HG02763 (cell line): ENCODE results near the gene CES4A.
"Not testable (repeated sequence)": the region's sequence is repeated elsewhere in the genome, so short reads cannot be mapped to it uniquely, and the experiment has no call there.

Source experiments
- ATAC-seq: cut with Tn5 transposase; IDR thresholded peaks from one replicate; pipeline ENCODE4 v1.9.1; 2021; ENCODE audit warnings: mild to moderate bottlenecking, moderate library complexity; ENCODE audit not compliant: unreplicated experiment

CES4A gene

DNA sequence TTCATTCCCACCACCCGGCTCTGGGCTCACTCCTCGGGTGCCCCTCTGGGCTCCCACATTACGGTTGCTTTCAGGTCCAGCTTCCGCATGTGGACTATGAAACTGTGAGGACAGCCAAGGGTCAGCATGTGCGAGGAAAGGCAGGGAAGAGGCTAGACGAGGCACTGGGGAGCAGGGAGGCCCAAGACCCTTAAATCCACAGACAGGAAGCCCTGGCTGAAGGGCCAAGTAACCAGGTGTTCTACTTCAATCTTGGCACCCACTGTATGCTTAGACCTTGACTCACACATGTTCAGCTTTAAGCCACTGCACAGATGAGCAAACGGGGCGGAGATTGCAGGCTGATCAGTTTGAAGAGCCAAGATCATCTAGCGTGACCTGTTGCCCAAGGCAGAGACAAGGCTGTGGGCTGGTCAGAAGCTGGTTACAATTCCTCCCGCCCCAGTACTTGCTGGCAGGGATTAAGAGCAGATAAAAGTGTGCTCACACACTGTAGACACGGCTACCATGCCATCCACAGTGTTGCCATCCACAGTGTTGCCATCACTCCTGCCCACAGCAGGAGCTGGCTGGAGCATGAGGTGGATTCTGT is at the start of gene CES4A:
Gene CES4A, plus strand, starts transcription at position 393 of the 592 bp plus-strand sequence. Its CDS starts 184 bp downstream, at position 577.
- ATAC-seq: no peak

- no peak for ATAC-seq
These were observed 49.0 kb upstream of the CES4A start for GRCh38 chr16:66939366-66939765.

GRCh38 chr16:66940236-66940635 is 48.2 kb upstream of the CES4A start:
- ATAC-seq: no peak

DNA sequence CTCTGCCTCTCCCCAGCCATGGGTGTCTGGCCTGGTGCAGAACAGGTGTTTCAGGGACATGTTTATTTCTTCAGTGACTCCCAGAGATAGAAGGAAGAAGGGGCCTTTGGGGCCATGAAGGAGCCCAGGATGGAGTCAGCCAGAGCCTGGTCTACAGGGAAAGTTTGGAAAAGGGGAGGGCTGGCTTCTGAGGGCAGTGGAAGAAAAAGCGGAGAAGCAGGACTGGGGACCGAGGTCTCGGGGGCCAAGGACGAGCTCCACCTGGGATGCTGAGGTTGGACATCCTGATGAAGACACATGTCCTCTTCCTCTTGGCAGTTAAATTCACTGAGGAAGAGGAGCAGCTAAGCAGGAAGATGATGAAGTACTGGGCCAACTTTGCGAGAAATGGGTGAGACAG is 45.4 kb upstream of the CES4A start:
- no peak for ATAC-seq

GRCh38 chr16:66943426-66944053 is 44.8 kb upstream of the CES4A start:
- ATAC-seq: no peak

DNA sequence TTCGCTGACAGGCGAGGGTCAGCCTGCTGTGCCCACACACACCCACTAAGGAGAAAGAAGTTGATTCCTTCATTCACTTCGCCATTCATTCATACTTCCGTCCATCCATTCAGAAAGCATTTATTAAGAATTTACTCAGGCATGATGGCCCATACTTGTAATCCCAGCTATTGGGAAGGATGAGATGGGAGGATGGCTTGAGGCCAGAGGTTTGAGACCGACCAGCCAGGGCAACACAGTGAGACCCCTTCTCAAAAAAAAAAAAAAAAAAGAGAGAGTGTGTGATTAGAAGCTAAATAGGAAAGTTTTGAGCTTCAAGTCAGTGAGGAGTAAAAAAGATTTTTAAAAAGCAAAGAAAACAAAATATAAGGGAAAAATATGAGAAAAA is 44.3 kb upstream of the CES4A start:
- ATAC-seq: no peak

DNA sequence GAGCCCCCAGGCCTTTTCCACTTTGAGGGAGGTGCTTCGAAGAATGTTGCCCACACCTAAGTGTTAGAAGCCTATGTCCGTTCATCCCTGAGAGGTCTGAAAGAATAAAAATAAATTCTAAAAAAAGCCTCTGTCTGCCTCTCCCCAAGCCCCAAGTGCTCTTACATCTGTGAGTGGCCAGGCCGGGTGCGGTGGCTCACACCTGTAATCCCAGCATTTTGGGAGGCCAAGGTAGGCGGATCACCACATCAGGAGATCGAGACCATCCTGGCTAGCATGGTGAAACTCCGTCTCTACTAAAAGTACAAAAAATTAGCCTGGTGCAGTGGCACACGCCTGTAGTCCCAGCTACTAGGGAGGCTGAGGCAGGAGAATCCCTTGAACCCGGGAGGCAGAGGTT is 43.4 kb upstream of the CES4A start:
- not testable (repeated sequence) for ATAC-seq

DNA sequence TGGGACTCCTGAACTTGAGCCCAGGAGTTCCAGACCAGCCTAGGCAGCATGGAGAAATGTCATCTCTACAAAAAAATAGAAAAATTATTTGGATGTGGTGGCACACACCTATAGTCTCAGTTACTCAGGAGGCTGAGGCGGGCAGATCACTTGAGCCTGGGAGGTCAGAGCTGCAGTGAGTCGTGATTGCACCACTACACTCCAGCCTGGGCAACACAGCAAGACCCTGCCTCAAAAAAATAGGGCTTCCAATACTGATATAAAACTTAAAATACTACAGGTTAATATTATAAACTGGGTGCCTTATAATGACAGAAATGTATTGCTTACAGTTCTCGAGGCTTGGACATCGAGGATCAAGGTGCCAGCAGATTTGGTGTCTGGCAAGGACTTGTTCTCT is 42.5 kb upstream of the CES4A start:
- ATAC-seq: no peak

- no peak for ATAC-seq
These were observed 41.8 kb upstream of the CES4A start for GRCh38 chr16:66946541-66946940.

DNA sequence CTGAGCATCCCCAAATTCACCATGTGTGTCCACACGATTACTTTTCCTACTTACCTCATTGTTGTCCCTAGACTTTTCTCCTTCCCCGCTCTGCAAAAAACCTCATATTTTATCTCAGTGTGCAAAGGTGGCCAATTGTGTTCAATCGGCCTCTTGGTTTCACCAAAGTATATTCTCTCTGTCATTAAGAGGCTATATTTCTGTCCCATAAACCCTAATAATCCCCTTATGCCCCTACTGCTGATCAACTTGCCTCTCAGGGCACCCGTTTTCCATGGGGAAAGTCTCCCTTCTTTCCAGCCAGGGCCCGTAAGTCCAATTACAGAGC is 41.5 kb upstream of the CES4A start:
- no peak for ATAC-seq

DNA sequence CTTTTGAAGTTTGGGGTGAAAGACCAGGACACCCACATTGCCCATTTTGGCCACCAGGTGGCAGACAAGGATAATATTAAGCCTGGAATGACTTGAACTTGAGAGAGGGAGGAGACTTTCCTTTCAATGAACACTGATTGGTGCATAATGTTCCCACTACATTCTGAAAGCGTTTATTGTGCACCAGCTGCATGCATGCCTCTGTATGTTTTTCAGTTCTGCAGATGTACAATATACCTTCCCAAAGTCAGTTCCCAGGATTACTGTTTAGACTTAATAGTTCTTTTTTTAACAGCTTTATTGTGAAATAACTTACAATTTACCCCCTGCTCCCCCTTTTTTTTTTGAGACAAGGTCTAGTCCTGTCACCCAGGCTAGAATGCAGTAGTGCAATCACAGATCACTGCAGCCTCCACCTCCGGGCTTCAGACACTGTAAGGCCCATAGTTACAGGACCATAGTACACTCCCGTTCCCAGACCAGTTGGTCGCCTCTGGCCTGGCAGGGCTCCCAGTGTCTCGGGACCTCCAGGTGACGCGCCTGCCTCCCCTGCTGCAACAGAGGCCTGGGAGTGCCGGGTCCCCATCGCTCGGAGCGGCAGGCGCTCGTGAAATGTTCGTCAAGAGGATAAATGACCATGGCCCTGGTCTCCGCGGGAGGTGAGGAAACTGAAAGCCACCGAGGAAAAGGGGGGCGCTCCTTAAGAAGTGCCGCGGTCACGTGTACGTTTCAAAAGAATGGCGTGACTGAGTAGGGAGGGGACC is 40.9 kb upstream of the CES4A start:
- no peak for ATAC-seq

- no peak for ATAC-seq
These were observed 40.1 kb upstream of the CES4A start for GRCh38 chr16:66948134-66948836.

GRCh38 chr16:66948837-66949225 is 39.6 kb upstream of the CES4A start:
- ATAC-seq: no peak

DNA sequence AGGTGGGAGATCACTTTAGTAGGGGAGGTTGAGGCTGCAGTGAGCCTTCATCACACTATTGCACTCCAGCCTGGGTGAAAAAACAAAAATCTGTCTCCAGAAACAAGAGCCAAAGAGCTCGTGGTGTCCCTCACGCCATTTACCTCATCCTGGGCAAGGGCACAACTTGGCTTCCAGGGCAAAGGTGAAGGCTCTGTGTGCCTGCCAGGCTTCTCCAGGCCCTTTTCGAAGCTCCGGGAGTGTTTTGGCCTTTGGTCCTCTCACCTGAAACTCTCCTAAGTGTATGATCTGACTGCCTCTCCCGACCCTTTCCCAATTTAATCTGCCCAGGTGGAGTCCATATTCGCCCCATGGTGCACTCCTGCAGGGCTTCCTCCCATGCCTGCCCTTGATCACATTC is 38.9 kb upstream of the CES4A start:
- no peak for ATAC-seq

DNA sequence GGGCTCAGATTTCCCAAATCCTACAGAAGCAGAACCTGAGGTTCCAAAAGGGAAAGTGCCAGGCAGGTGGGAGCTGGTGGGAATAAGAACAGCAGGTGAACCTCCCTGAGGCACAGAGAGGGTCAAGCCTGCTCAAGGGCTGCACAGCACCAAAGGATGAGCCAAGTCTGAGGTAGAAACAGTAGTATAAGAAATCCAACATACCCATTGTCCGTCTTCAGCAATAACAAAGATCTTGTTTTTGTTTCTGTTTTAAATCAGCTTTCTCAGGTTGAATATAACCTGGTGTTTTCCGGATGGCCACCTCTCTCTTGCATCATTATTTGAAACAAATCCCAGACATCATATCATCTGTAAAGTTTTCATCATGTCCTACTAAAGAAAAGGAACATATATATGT is 38.0 kb upstream of the CES4A start:
- ATAC-seq: no peak

DNA sequence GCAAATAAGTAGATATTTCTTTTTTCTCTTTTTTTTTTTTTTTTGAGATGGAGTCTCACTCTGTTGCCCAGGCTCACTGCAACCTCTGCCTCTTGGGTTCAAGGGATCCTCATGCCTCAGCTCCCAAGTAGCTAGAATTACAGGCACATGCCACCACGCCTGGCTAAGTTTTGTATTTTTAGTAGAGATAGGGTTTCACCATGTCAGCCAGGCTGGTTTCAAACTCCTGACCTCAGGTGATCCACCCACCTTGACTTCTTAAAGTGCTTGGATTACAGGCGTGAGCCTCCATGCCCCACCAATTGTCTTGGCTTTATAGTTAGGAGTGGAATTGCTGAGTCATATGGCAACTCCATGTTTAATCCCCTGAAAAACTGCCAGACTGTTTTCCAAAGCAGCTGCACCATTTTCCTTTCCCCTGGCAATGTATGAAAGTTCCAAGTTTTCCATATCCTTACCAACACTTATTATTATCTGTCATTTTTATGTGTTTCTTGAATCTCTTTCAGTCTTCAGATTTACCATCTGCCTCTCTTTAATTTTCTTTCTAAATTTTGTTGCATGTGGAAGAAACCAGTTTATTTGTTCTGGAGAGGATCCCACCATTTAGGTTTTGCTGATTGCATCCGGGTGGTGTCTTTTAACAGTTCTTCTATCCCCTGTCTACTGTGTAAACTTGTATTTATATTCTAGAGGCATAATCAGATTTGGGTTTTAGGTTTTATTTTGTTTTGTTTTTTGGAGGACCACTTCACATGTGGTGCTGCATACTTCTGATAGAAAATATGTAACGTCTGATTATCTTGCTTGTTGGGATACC is 37.2 kb upstream of the CES4A start:
- no peak for ATAC-seq

DNA sequence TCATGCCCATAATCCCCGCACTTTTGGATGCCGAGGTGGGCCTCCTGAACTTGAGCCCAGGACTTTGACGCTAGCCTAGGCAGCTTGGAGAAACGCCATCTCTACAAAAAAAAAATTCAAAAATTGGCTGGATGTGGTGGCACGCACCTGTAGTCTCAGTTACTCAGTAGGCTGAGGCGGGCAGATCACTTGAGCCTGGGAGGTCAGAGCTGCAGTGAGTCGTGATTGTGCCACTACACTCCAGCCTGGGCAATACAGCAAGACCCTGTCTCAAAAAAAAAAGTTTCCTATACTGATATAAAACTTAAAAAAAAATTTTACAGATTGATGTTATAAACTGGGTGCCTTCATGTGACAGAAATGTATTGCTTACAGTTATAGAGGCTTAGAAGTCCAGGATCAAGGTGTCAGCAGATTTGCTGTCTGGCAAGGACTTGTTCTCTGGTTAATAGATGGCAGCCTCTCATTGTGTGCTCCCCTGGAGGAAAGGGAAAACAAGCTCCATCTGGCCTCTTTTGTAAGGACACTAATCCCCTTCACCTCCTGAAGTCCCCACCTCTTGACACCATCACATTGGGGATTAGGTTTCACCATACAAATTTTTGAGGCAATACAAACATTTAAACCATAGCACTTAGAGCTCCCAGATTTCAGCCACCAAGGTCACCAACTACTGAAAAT is 35.8 kb upstream of the CES4A start:
- no peak for ATAC-seq

DNA sequence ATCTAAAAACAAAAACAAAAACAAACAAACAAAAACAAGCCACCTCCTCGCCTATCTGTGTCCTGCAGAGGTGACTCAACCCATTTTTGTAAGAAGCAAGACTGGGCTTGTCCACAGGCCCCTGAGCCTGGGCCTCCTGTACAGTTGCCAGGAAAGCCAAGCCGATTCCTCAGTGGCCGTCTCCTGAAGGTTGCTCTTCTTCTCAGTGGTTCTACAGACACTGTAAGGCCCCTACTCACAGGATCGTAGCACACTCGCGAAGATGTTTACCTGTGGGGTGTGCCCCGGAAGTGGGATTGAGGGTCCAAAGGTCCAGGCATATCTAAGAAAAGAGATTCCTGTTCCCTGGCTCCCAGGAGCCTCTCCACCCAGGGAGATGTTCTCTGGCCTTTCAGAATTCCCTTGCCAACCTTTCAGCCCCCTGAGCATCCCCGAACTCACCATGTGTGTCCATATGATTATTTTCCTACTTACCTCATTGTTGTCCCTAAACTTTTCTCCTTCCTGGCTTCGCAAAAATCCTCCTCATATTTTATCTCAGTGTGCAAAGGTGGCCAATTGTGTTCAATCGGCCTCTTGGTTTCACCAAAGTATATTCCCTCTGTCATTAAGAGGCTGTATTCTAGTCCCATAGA is 34.8 kb upstream of the CES4A start:
- no peak for ATAC-seq

GRCh38 chr16:66954097-66954659 is 34.2 kb upstream of the CES4A start:
- ATAC-seq: no peak
